ENCODE data around the gene TNNI2.

- TF ChIP-seq CTCF (IDR thresholded peaks at IDR 0.05): no peak
- TF ChIP-seq EZH2 (IDR thresholded peaks at IDR 0.05; ENCODE audit: borderline replicate concordance, insufficient read depth, low read depth, low read length, poor library complexity, severe bottlenecking): no peak
Measured at GRCh38 chr11:1881442-1882264, 42.9 kb downstream of the TNNI2 start.
